Psoas muscle (tissue), 8 donors: Measurements from ENCODE around the gene EPN1. TPM values are rescaled to one million over a fixed set of nuclear protein-coding genes. Genes with fewer than 3 reads are reported as not detected.

Experiments
- ATAC-seq, 4 donors: fragments of 200-7000 bp; cut with Tn5 transposase; one replicate each; pipeline ENCODE4 v1.9.1; 2020; ENCODE audit warnings: moderate library complexity in 3 of 4, mild to moderate bottlenecking in 2 of 4
- DNase-seq, 2 donors: peaks; one replicate each; pipeline ENCODE4 v3.0.0-alpha.2; 2020
- H3K27ac ChIP-seq: fragments of 200-600 bp; one replicate; pipeline ENCODE4 v1.8.0; 2022
- H3K27me3 ChIP-seq, 3 donors: fragments of 200-600 bp in 1 of 3; one replicate each; pipeline versions ENCODE4 v1.6.1 to v1.8.0; 2013 to 2022; ENCODE audit warnings: low read length in 2 of 3, mild to moderate bottlenecking in 2 of 3, moderate library complexity in 1 of 3; ENCODE audit not compliant: insufficient read depth in 3 of 3
- H3K36me3 ChIP-seq, 2 donors: fragments of 200-600 bp in 1 of 2; one replicate each; pipeline versions ENCODE4 v1.6.1 to v1.8.0; 2013 to 2022; ENCODE audit warnings: low read depth in 1 of 2, mild to moderate bottlenecking in 1 of 2, moderate library complexity in 1 of 2; ENCODE audit not compliant: insufficient read depth in 1 of 2
- H3K4me1 ChIP-seq: fragments of 200-600 bp; one replicate; pipeline ENCODE4 v1.8.0; 2022
- H3K4me3 ChIP-seq: fragments of 200-600 bp; one replicate; pipeline ENCODE4 v1.8.0; 2022; ENCODE audit warnings: mild to moderate bottlenecking
- H3K9me3 ChIP-seq: fragments of 200-600 bp; one replicate; pipeline ENCODE4 v1.8.0; 2022
- CTCF ChIP-seq: fragments of 200-600 bp; IDR thresholded peaks from one replicate; pipeline ENCODE4 v1.8.0; 2022; ENCODE audit warnings: antibody characterized with exemption
- WGBS, 3 donors: extraction: QIAGEN DNeasy Blood & Tissue Kit; methylation state at CpG; one replicate each; pipeline versions ENCODE4 v1.1.6 to v1.1.7; 2013; 5-methylcytosine and 5-hydroxymethylcytosine counted together
- intact Hi-C, 2 donors: fragments of 100-400 bp; cut with DNase I; formaldehyde crosslinking; loops; one replicate each; pipeline versions ENCODE4 v1.11.0 to v1.14.2; 2022
- long read RNA-seq, 2 donors: library from polyadenylated mRNA; unstranded; transcript quantifications; one replicate each; pipeline ENCODE4 v2.0.0, GENCODE V29; 2021
- polyA plus RNA-seq, 3 donors: library from polyadenylated mRNA; stranded (reverse); fragments of 200-250 nt; gene quantifications; one replicate each; pipeline ENCODE4 v1.2.3, GENCODE V29; 2013
- total RNA-seq, 4 donors: library from RNA; stranded (reverse); fragmentation: NEBNext Ultra II Directional in 2 of 4; extraction: Animal tissue kit (Norgen Biotek cat#: 25700) in 2 of 4; gene quantifications; one replicate each; pipeline versions ENCODE4 v1.2.1 to v1.2.4, GENCODE V29; 2021 to 2023
- donor health status: healthy with polysubstance abuse.
- donor health status: DM: no; HTN: no; CAD: no; lungs with moderate emphysema.
- donor health status: Bipolar disorder and iron deficiency.
- donor health status: healthy.
- donor health status: DM: yes; HTN: yes; CAD: no.
- donor health status: DM: no; HTN: no; CAD: no.
- donor health status: DM: no; HTN: no; CAD: no.
- donor health status: DM: yes; HTN: yes; CAD: no.

The EPN1 gene
- 100 to 1,000 TPM; 113 to 134 (median 125) TPM for total RNA-seq
- polyA plus RNA-seq, result 100 to 1,000 TPM; 117 to 211 (median 145) TPM
- long read RNA-seq, donor 1, full-length matches to known transcripts, result 22 of 60 reads
- long read RNA-seq, donor 1, partial matches to known transcripts, result 20 of 60 reads
- long read RNA-seq, donor 1, other reads (novel, unspliced or antisense), result 18 of 60 reads
- long read RNA-seq, donor 2, full-length matches to known transcripts, result 57 of 148 reads
- long read RNA-seq, donor 2, partial matches to known transcripts, result 38 of 148 reads
- long read RNA-seq, donor 2, other reads (novel, unspliced or antisense), result 53 of 148 reads

GRCh38 chr19:55674841-55675660 is at the start of gene EPN1:
TSS of gene EPN1 (plus strand) at chr19:55675226. CDS start at chr19:55678628, 3,402 bp downstream.
- DNase-seq, result peak; percentile 97 to 99
- ATAC-seq, result peak; percentile 94 to 96 (median 96)
- Histone ChIP-seq H3K36me3 (peaks cover 3 to 57% of the 10 kb centered on the region in 2 donors), H3K9me3 (no peaks in the 10 kb centered on the region), H3K27ac (peak within 1 kb of the TSS; percentile 95), H3K4me3 (peak within 1 kb of the TSS; percentile 90), H3K27me3 (no peaks in the 10 kb centered on the region), H3K4me1 (peaks cover 30% of the 10 kb centered on the region)
- TF ChIP-seq CTCF, result no peak
- 0 to 1% (median 0%) methylated on average over 60 to 101 of the region's 101 CpGs for WGBS, 3 donors
- intact Hi-C loops, result no loop called here

- 90 to 96% (median 94%) methylated on average over 11 of the region's 11 CpGs for WGBS, 3 donors
- DNase-seq (no peak), ATAC-seq (no peak)
- TF ChIP-seq CTCF, result no peak
- Histone ChIP-seq H3K9me3 (no peaks in the 10 kb centered on the region), H3K27ac (no peak overlapping the region), H3K4me3 (no peak overlapping the region), H3K36me3 (peaks cover 4 to 10% of the 10 kb centered on the region in 2 donors), H3K4me1 (peaks cover 22% of the 10 kb centered on the region), H3K27me3 (no peaks in the 10 kb centered on the region)
- intact Hi-C loops, result loop anchor here in 1 of 2 donors (2.0 to 10.0 kb wide), 3 partner anchors 110 to 492 kb away; partner anchors contain the start of genes RPL28 and TMEM238
Measured at GRCh38 chr19:55626350-55626749, 48.7 kb upstream of the EPN1 start.

GRCh38 chr19:55632463-55632834 is 42.6 kb upstream of the EPN1 start:
- DNase-seq (peak; percentile 63 to 73), ATAC-seq (peak; percentile 75 to 78 (median 76))
- peaks cover 20% of the 10 kb centered on the region for H3K4me1 ChIP-seq
- H3K36me3 ChIP-seq, result no peaks in the 10 kb centered on the region
- H3K27ac ChIP-seq, result peak overlapping the region; percentile 99
- no peaks in the 10 kb centered on the region for H3K9me3 ChIP-seq
- H3K4me3 ChIP-seq, result no peak overlapping the region
- intact Hi-C loops, result loop anchor here (5.0 kb wide), 3 partner anchors 115 to 175 kb away; no protein-coding TSS in a partner anchor
- WGBS, 3 donors, result 7 to 9% (median 8%) methylated on average over 3 of the region's 3 CpGs
- H3K27me3 ChIP-seq, result no peaks in the 10 kb centered on the region
- TF ChIP-seq CTCF, result peak; percentile 91

GRCh38 chr19:55633861-55634260 is 41.2 kb upstream of the EPN1 start:
- H3K27ac ChIP-seq, result peak overlapping the region; percentile 99
- DNase-seq, result peak in 1 of 2 donors; percentile 5
- intact Hi-C loops, result loop anchor here (5.0 kb wide), 3 partner anchors 117 to 173 kb away; no protein-coding TSS in a partner anchor

More at GRCh38 chr19:55633861-55634260, 41.2 kb upstream of the EPN1 start:
- peaks cover 24% of the 10 kb centered on the region for H3K4me1 ChIP-seq
- WGBS, 3 donors, result 48 to 64% (median 49%) methylated on average over 8 of the region's 8 CpGs
- H3K9me3 ChIP-seq, result no peaks in the 10 kb centered on the region
- peak overlapping the region; percentile 92 for H3K4me3 ChIP-seq
- no peak for TF ChIP-seq CTCF
- no peaks in the 10 kb centered on the region for H3K36me3 ChIP-seq
- no peaks in the 10 kb centered on the region for H3K27me3 ChIP-seq
- ATAC-seq, result no peak
